Femur (tissue), 1 donor: ENCODE measurements around the gene PIGA.
"Not testable (repeated sequence)": the region's sequence is repeated elsewhere in the genome, so short reads cannot be mapped to it uniquely, and the experiment has no call there.

ENCODE experiments used
- DNase-seq: peaks from one replicate; pipeline ENCODE4 v3.0.0-alpha.2; 2017

The PIGA gene

DNA sequence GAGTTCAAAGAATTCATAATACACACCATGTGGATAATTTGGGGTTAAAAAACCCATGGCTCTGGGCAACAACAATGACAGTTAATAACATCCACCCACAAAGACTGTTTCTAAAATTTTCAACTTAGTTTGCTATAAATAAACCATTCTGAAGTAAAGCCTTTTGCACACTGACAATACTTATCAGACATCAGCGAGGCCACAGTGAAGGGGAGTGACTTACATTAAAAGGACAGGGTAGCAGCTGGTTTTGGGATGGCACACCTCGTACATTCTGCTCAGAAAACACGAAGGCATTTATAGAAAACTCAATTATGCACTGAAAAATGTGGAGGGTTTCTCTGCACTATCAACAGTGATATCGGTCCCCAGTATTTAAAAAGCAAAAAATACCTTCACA lies 15.0 kb downstream of the PIGA start:
- no peak for DNase-seq

DNA sequence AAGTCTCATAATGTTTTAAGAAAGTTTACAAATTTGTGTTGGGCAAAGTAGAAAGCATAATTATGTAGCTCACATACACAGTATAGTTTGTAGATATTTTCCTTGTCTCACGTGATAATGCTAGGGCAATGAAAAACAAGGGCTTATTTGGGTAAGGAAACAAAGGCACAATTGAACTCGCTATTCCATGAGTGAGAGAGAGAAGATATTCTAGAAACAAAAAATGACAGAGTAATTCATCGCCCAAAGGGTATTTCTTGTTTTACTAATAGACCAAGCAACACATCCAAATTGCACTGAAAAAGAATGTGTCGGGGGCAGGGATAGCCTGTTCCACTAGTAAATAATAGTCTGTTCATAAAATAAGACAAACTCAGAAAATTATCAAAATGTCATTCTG lies 16.2 kb downstream of the PIGA start:
- DNase-seq: no peak

DNA sequence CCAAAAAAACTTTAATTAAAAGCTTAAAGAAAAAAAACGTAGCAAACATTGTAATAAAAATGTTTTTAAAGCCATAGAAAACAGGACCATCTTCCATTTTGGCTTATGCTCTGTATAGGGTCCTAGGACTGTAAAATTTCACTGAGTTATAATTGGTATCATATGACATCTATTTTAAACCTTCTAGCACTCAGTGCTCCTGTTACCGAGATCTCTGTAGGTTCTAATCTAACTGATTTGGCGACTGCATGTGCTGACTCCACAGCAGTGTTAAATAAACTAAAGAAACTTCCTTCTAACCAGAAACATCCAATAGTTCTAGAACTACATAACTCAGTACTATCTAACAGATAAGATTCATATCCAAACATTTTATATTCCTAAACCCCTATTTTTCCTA lies 19.8 kb downstream of the PIGA start, which contains the start of gene ASB11:
TSS of gene ASB11 (minus strand) at position 132 of the 400 bp plus-strand sequence. CDS start at position 97, 35 bp downstream.
- no peak for DNase-seq

DNA sequence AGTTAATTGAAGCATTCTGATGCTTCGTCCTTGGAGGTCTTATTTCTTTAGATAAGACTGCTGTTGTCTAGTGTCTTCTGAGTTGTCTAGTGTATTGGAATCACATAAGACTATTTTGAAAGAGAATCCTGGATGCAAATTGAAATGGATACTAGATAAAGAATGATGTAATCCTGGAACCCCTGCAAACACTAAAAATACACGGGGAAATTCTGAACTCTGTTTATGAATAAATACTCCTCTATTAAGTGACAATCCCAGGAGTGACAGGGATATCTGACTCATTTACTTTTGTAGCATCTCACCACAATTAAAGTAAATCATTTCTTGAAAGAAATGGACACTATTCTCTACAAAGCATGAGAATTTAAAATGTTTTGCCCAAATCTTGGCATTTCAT lies 20.9 kb downstream of the PIGA start:
- DNase-seq: no peak

DNA sequence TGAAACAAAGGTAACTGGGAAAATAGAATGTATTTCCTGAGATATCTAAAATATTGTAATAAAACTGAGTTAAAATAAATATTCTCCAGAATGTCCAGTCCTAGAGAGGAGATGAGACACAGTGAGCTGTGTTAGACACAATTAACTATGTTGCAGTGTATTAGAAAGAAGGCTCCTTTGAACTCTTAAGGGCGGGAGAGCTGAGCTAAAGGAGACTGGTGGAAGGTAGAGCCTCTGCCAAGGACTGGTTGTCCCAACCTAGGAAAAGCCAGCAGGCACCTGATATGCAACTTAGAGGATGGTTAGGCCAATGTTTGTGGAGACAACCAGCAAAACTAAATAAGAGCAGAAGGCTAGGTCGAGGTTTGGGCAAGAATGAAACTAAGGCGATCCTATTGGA lies 24.2 kb downstream of the PIGA start:
- DNase-seq: no peak

DNA sequence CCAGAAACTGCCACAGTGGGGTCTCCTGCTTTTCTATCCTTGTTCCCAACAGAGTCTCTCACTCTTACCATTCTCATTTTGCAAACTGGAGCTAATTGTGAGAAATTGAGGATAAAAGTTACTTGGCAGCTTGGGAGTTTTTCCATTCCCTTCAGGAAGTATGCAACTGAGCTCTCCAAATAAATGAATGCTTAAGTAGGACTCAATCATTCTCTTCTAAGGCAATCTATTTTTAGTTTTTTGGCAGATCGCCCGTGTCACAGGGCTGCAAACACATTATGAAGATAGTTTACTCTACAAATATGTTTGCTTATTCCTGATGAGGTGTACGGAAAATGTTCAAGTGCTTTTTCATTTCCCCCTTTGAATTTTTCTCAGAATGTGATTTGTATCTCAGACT lies 25.2 kb downstream of the PIGA start:
- DNase-seq: peak; percentile 41

DNA sequence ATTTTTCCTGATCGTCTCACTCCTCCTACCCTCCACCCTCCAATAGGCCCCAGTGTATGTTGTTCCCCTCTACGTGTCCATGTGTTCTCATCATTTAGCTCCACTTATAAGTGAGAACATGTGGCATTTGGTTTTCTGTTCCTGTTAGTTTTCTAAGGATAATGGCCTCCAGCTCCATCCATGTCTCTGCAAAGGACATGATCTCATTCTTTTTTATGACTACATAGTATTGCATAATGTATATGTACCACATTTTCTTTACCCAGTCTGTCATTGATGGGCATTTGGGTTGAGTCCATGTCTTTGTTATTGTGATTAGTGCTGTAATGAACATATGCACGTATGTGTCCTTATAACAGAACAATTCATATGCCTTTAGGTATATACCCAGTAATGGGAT lies 29.4 kb downstream of the PIGA start:
- DNase-seq: not testable (repeated sequence)

DNA sequence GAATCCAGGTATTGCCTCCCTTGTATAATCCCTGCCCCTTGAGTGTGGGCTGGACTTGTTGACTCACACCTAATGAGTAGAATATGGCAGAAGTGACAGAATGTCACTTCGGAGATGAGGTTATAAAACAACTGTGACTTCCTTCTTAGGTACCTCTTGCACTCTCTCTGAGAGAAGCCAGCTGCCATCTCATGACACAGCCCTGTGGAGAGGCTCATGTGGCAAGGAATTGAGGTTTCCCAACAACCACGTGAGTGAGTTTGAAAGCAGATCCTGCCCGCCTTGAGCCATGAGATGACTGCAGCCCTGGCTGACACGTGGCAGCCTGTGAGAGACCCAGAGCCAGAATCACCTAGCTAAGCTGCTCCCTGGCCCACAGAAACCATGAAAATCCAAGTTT lies 33.4 kb downstream of the PIGA start:
- peak; percentile 51 for DNase-seq

DNA sequence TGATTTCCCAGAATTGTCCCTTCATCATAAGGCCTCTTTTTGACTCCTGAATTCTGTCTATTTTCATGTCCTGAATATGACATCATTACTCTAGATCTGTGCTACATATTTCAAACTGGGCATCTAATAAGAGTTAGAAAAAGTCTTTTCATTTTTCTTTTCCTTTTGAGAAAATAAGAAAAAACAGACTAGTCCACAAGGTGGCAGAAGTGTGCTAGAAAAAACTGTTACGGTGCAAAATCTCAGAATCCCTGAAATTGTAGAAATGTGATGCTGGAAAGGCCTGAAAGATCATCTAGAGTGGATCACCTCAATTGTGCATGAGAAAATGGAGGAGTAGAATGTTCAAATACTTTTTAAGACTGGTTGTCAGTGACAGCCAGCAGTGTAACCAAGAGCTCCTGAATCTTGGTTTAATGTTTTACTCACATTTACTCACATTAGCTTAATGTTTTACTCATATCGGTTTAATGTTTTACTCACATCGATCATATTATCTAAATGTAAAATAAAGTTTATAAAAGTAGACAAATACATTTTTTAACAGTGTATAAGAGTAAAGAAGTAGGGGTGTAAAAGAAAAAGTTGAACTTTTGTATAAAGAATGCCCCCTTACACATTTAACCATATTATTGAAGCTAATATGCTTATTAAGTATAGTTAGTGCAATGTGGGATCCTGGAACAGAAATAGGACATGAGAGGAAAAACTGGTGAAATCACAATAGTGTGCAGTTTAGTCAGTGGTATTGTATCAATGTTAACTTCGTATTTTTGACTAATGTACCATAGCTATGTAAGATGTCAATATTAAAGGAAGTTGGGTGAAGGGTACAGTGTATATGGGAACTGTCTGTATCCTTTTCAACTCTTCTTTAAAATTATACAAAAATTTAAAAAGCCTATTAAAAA lies 35.1 kb downstream of the PIGA start:
- DNase-seq: no peak

DNA sequence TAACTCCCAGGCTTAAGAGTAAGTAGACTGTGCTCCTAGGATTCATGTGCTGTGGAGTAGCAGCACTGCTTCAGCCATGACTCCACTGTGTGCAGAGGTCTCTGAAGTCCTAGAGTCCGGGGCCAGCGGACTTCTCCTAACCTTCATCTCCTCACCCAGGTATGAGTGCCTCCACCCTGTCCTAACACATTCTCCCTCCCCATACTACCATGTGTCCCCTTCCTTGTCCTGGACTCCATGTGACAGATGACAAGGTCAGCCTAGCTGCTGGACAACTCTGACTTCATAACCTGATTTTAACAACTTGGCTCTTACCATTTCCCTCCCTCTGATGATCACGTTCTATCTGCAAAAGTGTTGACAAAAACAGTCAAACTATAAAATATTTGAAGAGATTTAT lies 36.5 kb downstream of the PIGA start:
- no peak for DNase-seq

DNA sequence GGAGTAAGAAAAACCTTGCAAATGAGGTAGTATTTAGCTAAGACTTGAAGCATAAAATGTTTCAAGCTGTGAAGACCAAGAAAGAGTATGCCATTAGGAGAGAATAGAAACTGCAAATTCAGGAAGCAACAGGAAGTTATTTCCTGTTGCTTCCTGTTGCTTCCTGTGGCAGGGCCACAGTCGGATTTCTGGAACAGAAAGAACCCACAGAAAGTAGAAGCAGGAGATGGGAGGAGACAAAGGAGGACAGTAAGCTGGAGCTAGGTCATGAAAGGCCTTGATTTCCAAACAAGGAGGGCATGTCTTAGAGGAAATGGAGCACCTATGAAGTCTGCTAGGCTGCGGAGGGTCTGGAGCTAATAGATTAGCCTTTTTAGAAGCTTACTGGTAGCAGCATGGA lies 37.1 kb downstream of the PIGA start:
- no peak for DNase-seq

DNA sequence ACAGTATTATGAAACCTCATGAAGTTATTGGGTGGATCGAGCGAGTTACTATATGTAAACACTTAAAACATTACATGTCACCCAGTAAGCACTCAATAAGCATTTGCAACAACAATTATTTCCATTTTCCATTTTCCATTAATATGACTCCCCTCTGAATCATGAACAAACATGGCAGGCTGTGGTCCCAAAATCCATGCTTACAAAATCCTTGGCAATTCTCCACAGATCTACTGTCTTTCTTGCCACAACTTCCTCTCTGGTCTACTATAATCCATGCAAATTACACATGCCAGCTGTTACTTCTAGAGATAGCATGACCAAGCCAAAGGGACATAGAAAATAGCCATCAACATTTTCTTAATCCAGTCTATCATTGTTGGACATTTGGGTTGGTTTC lies 41.9 kb downstream of the PIGA start:
- no peak for DNase-seq

DNA sequence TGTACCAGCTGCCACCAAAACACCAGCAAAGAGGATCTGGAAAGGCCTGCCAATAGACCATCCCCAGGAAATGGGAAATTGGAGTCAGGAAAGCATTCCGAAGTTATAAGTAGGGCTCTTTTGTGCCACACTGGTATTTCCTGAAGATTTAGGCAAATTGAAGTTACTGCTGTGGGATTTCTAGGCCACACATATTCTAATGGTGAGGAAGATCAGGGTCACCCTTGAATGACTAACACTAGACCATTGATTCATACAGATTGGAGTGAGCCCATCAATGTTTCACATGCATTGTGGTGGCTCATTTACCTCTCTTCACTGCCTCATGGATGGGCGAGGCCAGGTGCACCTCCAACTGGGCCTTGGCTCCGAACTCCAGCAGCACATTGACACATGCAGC lies 42.5 kb downstream of the PIGA start:
- no peak for DNase-seq

DNA sequence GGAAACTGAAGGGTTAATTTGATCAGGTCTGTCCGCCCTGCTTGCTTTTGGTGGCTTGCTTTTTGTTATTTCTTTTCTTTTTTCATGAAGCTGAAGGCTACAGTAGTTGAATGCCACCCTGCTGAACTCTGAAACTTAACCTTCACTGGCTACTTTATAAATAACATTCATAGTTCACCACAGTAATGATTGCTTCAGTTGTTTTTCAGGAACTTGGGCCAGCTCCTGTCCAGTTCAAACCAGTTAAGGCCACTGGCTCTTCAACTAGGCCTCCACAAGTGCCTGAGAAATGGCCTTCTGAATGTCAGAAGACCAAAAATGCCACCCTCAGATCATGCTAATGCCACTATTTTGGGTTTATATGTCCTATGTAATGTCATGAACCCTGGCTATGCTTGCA lies 57.7 kb downstream of the PIGA start:
- DNase-seq: no peak

DNA sequence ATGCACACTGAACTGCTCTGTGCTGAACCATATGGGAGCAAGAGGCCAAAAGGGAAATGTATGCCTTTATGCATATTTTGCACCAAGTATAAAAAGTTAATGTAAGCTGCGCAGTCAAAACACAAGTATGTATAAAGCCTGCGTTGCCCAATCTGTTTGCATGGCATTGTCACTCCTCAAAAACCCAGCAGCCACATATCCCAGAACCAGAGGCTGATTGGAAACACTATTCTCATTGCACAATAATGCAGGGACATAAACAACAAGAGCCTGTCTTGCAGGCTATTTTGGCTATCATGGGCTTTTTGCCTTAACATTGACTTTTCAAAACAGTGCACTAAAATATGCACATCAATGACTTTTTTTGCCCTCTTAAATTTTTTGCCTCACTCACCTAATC lies 60.4 kb downstream of the PIGA start:
- no peak for DNase-seq

DNA sequence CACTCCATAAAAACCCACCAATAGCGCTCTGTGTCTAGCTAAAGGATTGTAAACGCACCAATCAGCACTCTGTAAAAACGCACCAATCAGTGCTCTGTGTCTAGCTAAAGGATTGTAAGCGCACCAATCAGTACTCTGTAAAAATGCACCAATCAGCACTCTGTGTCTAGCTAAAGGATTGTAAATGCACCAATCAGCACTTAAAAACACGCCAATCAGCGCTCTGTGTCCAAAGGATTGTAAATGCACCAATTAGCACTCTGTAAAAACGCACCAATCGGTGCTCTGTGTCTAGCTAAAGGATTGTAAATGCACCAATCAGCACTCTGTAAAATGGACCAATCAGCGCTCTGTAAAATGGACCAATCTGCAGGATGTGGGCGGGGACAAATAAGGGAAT lies 62.0 kb downstream of the PIGA start:
- DNase-seq: not testable (repeated sequence)

DNA sequence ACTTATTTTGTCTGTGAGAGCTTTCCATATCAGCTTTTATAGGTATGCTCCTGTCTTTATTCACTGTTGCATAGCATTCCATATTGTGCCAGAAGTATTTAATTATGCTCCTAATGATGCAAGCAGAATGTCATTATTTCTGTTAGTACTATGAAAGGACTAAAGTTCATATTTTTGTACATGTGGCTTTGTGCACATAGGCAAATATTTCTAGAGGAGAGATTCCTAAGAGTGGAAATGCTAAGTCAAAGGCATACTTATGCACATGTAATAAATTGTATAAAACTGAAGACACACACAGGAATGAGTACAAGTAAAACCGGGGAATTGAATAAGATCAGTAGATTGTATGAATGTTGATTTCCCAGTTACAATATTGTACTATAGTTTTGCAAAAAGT lies 63.6 kb downstream of the PIGA start:
- DNase-seq: no peak

DNA sequence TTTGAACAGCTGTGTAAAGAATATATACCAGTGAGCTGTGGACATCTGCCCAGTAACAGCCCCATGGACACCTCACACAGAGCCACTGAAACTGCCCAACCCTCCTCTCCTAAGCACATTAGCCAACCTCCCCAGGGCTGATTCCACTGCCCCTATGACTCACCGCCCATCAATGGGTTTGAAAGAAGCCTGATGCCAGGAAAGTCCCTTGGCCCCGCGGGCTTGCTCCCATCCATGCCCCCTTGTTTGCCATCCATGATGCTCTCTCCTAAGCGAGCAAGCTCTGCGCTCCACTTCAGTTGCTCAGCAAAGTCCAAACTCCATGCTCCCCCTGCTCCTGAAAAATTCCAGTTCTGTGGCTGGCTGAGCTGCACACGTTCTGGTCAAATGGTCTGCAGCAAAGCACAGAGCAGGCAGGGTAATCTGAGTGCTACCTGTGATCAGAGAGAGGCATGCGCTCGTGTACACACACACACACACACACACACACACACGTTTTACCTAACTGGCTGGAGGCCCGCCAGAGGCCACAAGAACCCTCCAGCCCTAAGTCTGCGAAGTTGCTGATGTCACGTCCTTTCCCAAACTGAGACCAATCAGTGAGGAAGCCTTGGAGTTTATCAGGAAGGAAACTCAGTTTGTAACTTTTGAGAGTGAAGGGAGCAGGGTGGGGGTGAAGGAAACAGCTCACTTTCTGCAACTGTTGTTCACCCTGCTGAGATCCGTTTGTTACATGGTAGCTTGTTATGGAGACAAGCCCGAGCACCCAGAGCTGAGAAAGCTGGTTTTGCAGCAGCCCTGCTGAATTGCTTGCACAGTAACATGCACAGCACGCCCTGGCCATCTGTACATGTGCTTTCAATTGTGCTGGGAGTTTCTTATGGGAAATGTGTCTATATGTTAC lies 65.5 kb downstream of the PIGA start, which contains the start of gene ASB9:
TSS of gene ASB9 (minus strand) at position 466 of the 904 bp plus-strand sequence. CDS start at position 257, 209 bp downstream.
- peak; percentile 38 for DNase-seq
